Fibroblast of lung (primary cell): Measurements from ENCODE around the gene THY1.

Experiments used
- CTCF ChIP-seq, 2 donors: IDR thresholded peaks in 1 of 2; conservative IDR thresholded peaks in 1 of 2; 1 replicate in 1 of 2; 2 replicates in 1 of 2; pipeline ENCODE4 v1.5.1; 2011 to 2012; ENCODE audit warnings: low read length in 2 of 2, control low read depth in 1 of 2, inconsistent platforms in 1 of 2, low read depth in 1 of 2, mild to moderate bottlenecking in 1 of 2
- EZH2 ChIP-seq: IDR thresholded peaks from 2 replicates; pipeline ENCODE4 v1.5.1; 2012; ENCODE audit warnings: low read length, control low read depth, mild to moderate bottlenecking; ENCODE audit errors: missing control alignments

GRCh38 chr11:119420631-119421030, 2.3 kb downstream of the THY1 start:
- TF ChIP-seq EZH2: no peak
- no peak for TF ChIP-seq CTCF (conservative IDR thresholded peaks at IDR 0.05 in 1 of 2, IDR thresholded peaks at IDR 0.05 in 1 of 2; ENCODE audit: low read depth in 1 of 2, low read length in 2 of 2)
